Heart left ventricle (tissue), 16 donors: ENCODE data around the gene POGZ. TPM values are rescaled to one million over a fixed set of nuclear protein-coding genes. Genes with fewer than 3 reads are reported as not detected.

Source experiments
- ATAC-seq, 4 donors: fragments of 200-7000 bp; cut with Tn5 transposase; one replicate each; pipeline ENCODE4 v1.9.1; 2020 to 2022; ENCODE audit warnings: moderate library complexity in 4 of 4, mild to moderate bottlenecking in 3 of 4, moderate number of reproducible peaks in 1 of 4
- DNase-seq, 5 donors: peaks; one replicate each; pipeline ENCODE4 v3.0.0-alpha.2; 2020
- H3K27ac ChIP-seq, 12 donors: fragments of 200-600 bp; sonication (generic) in 4 of 12; one replicate each; pipeline versions ENCODE4 v1.5.0 to v1.8.0; 2016 to 2022; ENCODE audit warnings: mild to moderate bottlenecking in 2 of 12
- H3K27me3 ChIP-seq, 9 donors: fragments of 200-600 bp; sonication (generic) in 2 of 9; one replicate each; pipeline versions ENCODE4 v1.5.1 to v1.8.0; 2016 to 2022; ENCODE audit warnings: mild to moderate bottlenecking in 3 of 9
- H3K36me3 ChIP-seq, 9 donors: fragments of 200-600 bp; sonication (generic) in 2 of 9; one replicate each; pipeline versions ENCODE4 v1.5.0 to v1.8.0; 2018 to 2022; ENCODE audit warnings: mild to moderate bottlenecking in 2 of 9
- H3K4me1 ChIP-seq, 12 donors: fragments of 200-600 bp; sonication (generic) in 4 of 12; one replicate each; pipeline versions ENCODE4 v1.5.0 to v1.8.0; 2016 to 2022; ENCODE audit warnings: mild to moderate bottlenecking in 3 of 12
- H3K4me3 ChIP-seq, 12 donors: fragments of 200-600 bp; sonication (generic) in 4 of 12; one replicate each; pipeline versions ENCODE4 v1.5.0 to v1.8.0; 2017 to 2022; ENCODE audit warnings: mild to moderate bottlenecking in 9 of 12, moderate library complexity in 4 of 12
- H3K9me3 ChIP-seq, 12 donors: fragments of 200-600 bp; sonication (generic) in 4 of 12; one replicate each; pipeline versions ENCODE4 v1.5.0 to v1.8.0; 2016 to 2022; ENCODE audit warnings: mild to moderate bottlenecking in 1 of 12
- CTCF ChIP-seq, 12 donors: fragments of 200-600 bp; sonication (generic) in 4 of 12; IDR thresholded peaks; one replicate each; pipeline versions ENCODE4 v1.5.0 to v1.8.0; 2018 to 2022; ENCODE audit warnings: antibody characterized with exemption in 12 of 12, mild to moderate bottlenecking in 5 of 12
- POLR2A ChIP-seq, 2 donors: fragments of 450-650 bp; IDR thresholded peaks; one replicate each; pipeline ENCODE4 v1.6.1; 2017; ENCODE audit warnings: antibody characterized with exemption in 2 of 2, mild to moderate bottlenecking in 2 of 2, moderate library complexity in 2 of 2
- WGBS, 4 donors: extraction: QIAGEN DNeasy Blood & Tissue Kit in 2 of 4; methylation state at CpG; one replicate each; pipeline versions ENCODE4 v1.1.5 to v1.1.7; 2013 to 2018; 5-methylcytosine and 5-hydroxymethylcytosine counted together
- intact Hi-C, 10 donors: fragments of 100-400 bp; cut with DNase I; formaldehyde crosslinking; loops; one replicate each; pipeline versions ENCODE4 v1.11.1 to v1.14.2; 2022
- polyA plus RNA-seq, 2 donors: library from polyadenylated mRNA; stranded (reverse); fragments of 200-250 nt; gene quantifications; one replicate each; pipeline ENCODE4 v1.2.3, GENCODE V29; 2013
- total RNA-seq, 9 donors: library from RNA; depleted of rRNA in 2 of 9; stranded (reverse); fragments of >200 nt in 2 of 9; fragmentation: NEBNext Ultra II Directional in 3 of 9; extraction: Animal tissue kit (Norgen Biotek cat#: 25700) in 3 of 9; gene quantifications; one replicate each; pipeline versions ENCODE4 v1.1.0 to v1.2.4, GENCODE V29; 2016 to 2023
- donor health status: ischemic (EF 13 %, LVEDD 7.1; RV severe dilation, severe dysfunction).
- donor health status: healthy with polysubstance abuse.
- donor health status: DM: no; HTN: yes; CAD: no.
- donor health status: DM: no; HTN: no; CAD: no.
- donor health status: ischemic (EF 25% LVEDD 6.9; RV normal size, moderate dysfunction).
- donor health status: ischemic (EF 25% LVEDD 5.7; RV mildly dilated, moderate dysfunction).
- donor health status: healthy.
- donor health status: DM: yes; HTN: yes; CAD: no.
- donor health status: ischemic (EF 35%, LVEDD 5.7; RV mildly dilated, moderate dysfunction).
- donor health status: nonischemic (EF 11% LVEDD 7.7; RV severe dilation, severe dysfunction).
- donor health status: DM: yes; HTN: yes; CAD: no.
- donor health status: PGD.
- donor health status: ischemic (EF 29% LVEDD 5.4; RV normal size, mild dysfunction).
- donor health status: nonischemic (EF 23%, LVEDD 6.1; RV moderate dilation, normal function).

Gene POGZ
- total and polyA plus RNA-seq, 11 donors, result 11.4 to 64.3 (median 35.2) TPM

- Histone ChIP-seq H3K4me3 (no peak overlapping the region), H3K27ac (no peak overlapping the region), H3K9me3 (no peaks in the 10 kb centered on the region), H3K4me1 (peaks cover 0 to 13% (median 4%) of the 10 kb centered on the region in 12 donors), H3K36me3 (no peaks in the 10 kb centered on the region), H3K27me3 (no peaks in the 10 kb centered on the region)
- DNase-seq, result no peak
- no peak for ATAC-seq
- intact Hi-C loops, result no loop called here
- TF ChIP-seq POLR2A (IDR thresholded peaks at IDR 0.05) (no peak), CTCF (IDR thresholded peaks at IDR 0.05) (no peak)
- 85 to 93% (median 91%) methylated on average over 3 of the region's 3 CpGs for WGBS, 4 donors
Measured at GRCh38 chr1:151474745-151475144, 15.5 kb upstream of the POGZ start.

GRCh38 chr1:151472856-151473731, 13.8 kb upstream of the POGZ start:
- peak; percentile 41 to 71 (median 60) for DNase-seq
- Histone ChIP-seq H3K4me3 (peak overlapping the region; percentile 32 to 75 (median 66)), H3K9me3 (no peaks in the 10 kb centered on the region), H3K27ac (peak overlapping the region; percentile 14 to 85 (median 76)), H3K36me3 (no peaks in the 10 kb centered on the region), H3K4me1 (peaks cover 0 to 13% (median 4%) of the 10 kb centered on the region in 12 donors), H3K27me3 (no peaks in the 10 kb centered on the region)
- intact Hi-C loops, result loop anchor here in 5 of 10 donors (1.0 to 2.0 kb wide), 2 partner anchors 14 kb away; partner anchors contain the start of gene POGZ (in 5 of the 5)
- ATAC-seq, result peak; percentile 26 to 90 (median 79)
- WGBS, 4 donors, result 3 to 5% (median 4%) methylated on average over 31 to 36 of the region's 36 CpGs
- TF ChIP-seq POLR2A (IDR thresholded peaks at IDR 0.05) (no peak), CTCF (IDR thresholded peaks at IDR 0.05) (no peak)

DNA sequence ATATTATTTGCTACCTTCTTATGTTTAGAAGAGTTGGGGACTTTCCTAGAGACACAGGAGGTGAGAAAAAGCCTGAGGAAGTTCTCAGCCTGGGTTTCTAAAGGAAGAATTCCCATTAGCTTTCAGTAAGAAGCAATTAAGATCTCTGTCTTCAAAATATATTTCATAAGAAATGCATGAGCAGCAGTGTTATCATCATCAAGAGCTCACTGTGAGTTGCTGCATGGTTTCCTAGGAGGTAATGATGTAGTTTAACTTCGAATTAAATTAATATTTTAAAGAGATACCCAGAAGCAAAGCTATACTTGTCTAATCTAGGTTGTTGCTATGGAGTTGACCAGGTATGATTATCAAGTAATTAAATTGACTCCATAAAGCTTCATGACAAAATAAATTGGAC, 5.7 kb upstream of the POGZ start:
- Histone ChIP-seq H3K9me3 (no peaks in the 10 kb centered on the region), H3K27ac (no peak overlapping the region), H3K27me3 (peaks cover 0 to 6% (median 0%) of the 10 kb centered on the region in 9 donors), H3K4me1 (no peaks in the 10 kb centered on the region), H3K36me3 (no peaks in the 10 kb centered on the region), H3K4me3 (no peak overlapping the region)
- 49 to 54% (median 52%) methylated on average over 1 of the region's 1 CpG for WGBS, 4 donors
- intact Hi-C loops, result no loop called here
- ATAC-seq (no peak), DNase-seq (no peak)
- TF ChIP-seq POLR2A (IDR thresholded peaks at IDR 0.05), result no peak
- no peak for TF ChIP-seq CTCF (IDR thresholded peaks at IDR 0.05)

GRCh38 chr1:151461694-151462093, 2.4 kb upstream of the POGZ start:
- TF ChIP-seq POLR2A (IDR thresholded peaks at IDR 0.05) (no peak), CTCF (IDR thresholded peaks at IDR 0.05) (no peak)

More at GRCh38 chr1:151461694-151462093, 2.4 kb upstream of the POGZ start:
- intact Hi-C loops, result no loop called here
- Histone ChIP-seq H3K27ac (no peak overlapping the region), H3K4me3 (no peak overlapping the region), H3K4me1 (peaks cover 0 to 19% (median 12%) of the 10 kb centered on the region in 12 donors), H3K9me3 (no peaks in the 10 kb centered on the region), H3K36me3 (no peaks in the 10 kb centered on the region), H3K27me3 (peaks cover 0 to 6% (median 0%) of the 10 kb centered on the region in 9 donors)
- 47 to 61% (median 58%) methylated on average over 4 to 5 of the region's 5 CpGs for WGBS, 4 donors
- DNase-seq, result no peak
- no peak for ATAC-seq
